Right ventricle myocardium inferior (tissue), 1 donor: ENCODE measurements around the gene ANTKMT. TPM values are rescaled to one million over a fixed set of nuclear protein-coding genes. Genes with fewer than 3 reads are reported as not detected.
"Not testable (repeated sequence)": the region's sequence is repeated elsewhere in the genome, so short reads cannot be mapped to it uniquely, and the experiment has no call there.

Experiments used
- ATAC-seq: fragments of 200-7000 bp; cut with Tn5 transposase; one replicate; pipeline ENCODE4 v1.9.1; 2020; ENCODE audit warnings: mild to moderate bottlenecking, moderate library complexity
- DNase-seq: peaks from one replicate; pipeline ENCODE4 v3.0.0; 2021; ENCODE audit errors: missing footprints
- intact Hi-C: fragments of 100-400 bp; cut with DNase I; formaldehyde crosslinking; loops from one replicate; pipeline ENCODE4 v1.11.0; 2022
- total RNA-seq: library from RNA; stranded (reverse); fragmentation: NEBNext Ultra II Directional; extraction: Animal tissue kit (Norgen Biotek cat#: 25700); gene quantifications from one replicate; pipeline ENCODE4 v1.2.1, GENCODE V29; 2021
- donor health status: DM: no; HTN: yes; CAD: no; lungs with severe emphysema.

ANTKMT gene
- total RNA-seq, 1 donor from 2014 or later = 29.1 TPM

DNA sequence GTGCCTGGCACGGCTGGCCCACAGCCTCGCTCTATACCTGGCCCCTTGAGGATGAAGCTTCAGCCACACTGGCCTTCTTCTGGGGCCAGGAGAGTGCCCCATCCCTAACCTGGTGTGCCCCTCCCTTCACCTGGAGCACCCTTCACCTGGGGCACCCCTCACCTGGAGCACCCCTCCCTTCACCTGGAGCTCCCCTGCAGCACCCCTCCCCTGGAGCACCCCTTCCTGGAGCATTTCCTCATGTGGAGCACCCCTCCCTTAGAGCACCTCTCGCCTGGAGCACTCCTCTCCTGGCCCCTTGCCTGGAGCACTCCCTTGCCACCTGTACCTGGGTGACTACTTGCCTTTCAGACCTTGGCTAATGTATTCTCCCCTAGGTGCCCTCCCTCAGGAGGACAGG is 12.9 kb upstream of the ANTKMT start:
- intact Hi-C loops = no loop called here
- DNase-seq (no peak), ATAC-seq (no peak)

DNA sequence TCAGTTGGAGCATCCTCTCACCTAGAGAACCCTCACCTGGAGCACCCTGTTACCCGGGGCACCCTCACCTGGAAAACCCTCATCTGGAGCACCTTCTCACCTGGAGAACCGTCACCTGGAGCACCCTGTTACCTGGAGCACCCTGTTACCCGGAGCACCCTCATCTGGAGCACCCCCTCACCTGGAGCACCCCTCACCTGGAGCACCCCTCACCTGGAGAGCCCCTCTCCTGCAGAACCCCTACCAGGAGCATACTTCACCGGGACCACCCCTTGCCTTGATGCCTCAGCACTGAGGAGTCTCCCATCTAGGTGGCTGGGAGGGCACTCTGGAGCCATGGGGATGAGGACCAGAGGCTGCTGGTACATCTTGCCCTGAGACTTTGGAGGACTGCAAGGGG is 12.0 kb upstream of the ANTKMT start:
- intact Hi-C loops = no loop called here
- DNase-seq (no peak), ATAC-seq (no peak)

GRCh38 chr16:709566-710499 is 11.1 kb upstream of the ANTKMT start:
- DNase-seq = no peak
- intact Hi-C loops = loop anchor here (2.0 kb wide), 1 partner anchor 75 kb away; no protein-coding TSS in a partner anchor
- no peak for ATAC-seq

DNA sequence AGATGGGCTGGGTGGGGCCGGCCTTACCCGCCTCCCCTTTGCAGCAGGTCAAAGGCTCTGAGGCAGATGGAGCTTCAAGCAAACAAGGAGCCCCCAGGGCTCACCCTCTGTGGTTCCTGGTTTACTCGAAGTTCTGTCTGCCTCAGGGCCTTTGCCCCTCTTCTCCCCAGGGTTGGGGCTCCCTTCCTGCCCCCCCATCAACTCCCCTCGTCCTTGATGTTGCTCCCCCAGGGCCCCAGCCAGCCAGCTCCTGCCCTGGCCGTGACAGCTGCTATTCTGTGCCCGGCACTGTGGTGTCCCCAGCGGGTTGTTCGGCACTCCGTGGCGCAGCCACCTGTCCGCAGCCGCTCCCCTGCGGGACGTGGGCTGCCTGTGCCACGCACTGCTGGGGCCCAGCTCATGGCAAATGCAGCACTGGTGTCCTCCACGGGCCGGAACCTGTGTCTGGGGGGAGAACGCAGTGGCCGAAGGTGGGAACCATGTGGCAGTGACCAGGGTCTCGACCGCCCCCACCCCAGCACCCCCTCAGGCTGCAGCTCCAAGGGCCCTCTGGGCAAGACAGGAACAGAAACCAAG is 10.4 kb upstream of the ANTKMT start:
- no peak for DNase-seq
- ATAC-seq = no peak
- intact Hi-C loops = loop anchor here (1.0 to 2.0 kb wide), 2 partner anchors 74 to 345 kb away; no protein-coding TSS in a partner anchor

- intact Hi-C loops = loop anchor here (1.0 to 2.0 kb wide), 2 partner anchors 74 to 344 kb away; no protein-coding TSS in a partner anchor
- DNase-seq = no peak
- ATAC-seq = no peak
Measured at GRCh38 chr16:711084-711483, 9.9 kb upstream of the ANTKMT start.

GRCh38 chr16:711548-712320 is 9.2 kb upstream of the ANTKMT start:
- intact Hi-C loops = loop anchor here (1.0 to 2.0 kb wide), 2 partner anchors 73 to 344 kb away; no protein-coding TSS in a partner anchor

GRCh38 chr16:712740-713250 is 8.2 kb upstream of the ANTKMT start:
- ATAC-seq, intact Hi-C loops, DNase-seq: not testable (repeated sequence)

More at GRCh38 chr16:711548-712320, 9.2 kb upstream of the ANTKMT start:
- DNase-seq (peak; percentile 90), ATAC-seq (peak; percentile 66)

DNA sequence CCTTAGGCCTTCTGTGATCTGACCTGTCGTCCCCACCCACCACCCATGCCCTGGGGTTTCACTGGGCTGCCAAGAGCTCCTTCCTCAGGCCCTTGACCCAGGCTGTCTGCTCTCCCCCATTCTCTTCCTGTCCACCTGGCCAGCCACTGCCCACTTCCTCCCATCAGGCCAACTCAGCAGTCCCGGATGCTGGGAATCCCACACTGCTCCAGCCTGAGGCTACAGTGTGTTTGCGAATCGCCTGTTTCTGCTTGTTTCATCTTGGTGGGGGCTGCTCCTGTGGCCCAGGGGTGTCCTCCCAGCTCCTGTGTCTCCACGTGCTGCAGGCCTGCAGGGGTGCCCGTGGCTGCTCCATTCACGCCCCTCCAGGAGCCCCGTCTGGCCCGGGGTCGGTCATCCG is 6.9 kb upstream of the ANTKMT start:
- intact Hi-C loops = loop anchor here (2.0 kb wide), 1 partner anchor 27 kb away; the partner anchor contains the start of gene CIAO3
- ATAC-seq (no peak), DNase-seq (no peak)

- ATAC-seq (peak; percentile 93), DNase-seq (peak; percentile 96)
- intact Hi-C loops = loop anchor here (2.0 kb wide), 1 partner anchor 26 kb away; the partner anchor contains the start of gene CIAO3
Measured at GRCh38 chr16:714558-715476, 6.1 kb upstream of the ANTKMT start, which contains the start of gene METRN. TSS of gene METRN (plus strand) at chr16:715118. CDS start at chr16:715290, 172 bp downstream.

DNA sequence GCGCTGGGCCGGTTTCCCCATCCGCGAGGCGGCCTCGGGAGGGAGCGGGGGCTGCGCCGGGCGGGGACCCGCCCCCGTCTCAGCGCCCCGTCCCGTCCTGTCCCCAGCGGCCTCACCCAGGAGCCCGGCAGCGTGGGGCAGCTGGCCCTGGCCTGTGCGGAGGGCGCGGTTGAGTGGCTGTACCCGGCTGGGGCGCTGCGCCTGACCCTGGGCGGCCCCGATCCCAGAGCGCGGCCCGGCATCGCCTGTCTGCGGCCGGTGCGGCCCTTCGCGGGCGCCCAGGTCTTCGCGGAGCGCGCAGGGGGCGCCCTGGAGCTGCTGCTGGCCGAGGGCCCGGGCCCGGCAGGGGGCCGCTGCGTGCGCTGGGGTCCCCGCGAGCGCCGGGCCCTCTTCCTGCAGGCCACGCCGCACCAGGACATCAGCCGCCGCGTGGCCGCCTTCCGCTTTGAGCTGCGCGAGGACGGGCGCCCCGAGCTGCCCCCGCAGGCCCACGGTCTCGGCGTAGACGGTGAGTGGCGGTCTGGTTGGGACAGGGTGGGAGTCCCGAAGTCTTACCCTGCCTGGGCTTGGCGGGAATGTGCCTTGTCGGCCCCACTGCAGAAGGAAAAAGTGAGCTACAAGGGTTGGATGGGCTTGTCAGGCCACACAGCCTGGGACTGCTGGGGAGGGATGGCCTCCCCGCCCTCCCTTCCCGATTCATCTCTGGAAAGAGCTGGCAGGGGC is 5.3 kb upstream of the ANTKMT start:
- DNase-seq (no peak), ATAC-seq (no peak)
- intact Hi-C loops = loop anchor here (2.0 kb wide), 1 partner anchor 25 kb away; the partner anchor contains the start of gene CIAO3

DNA sequence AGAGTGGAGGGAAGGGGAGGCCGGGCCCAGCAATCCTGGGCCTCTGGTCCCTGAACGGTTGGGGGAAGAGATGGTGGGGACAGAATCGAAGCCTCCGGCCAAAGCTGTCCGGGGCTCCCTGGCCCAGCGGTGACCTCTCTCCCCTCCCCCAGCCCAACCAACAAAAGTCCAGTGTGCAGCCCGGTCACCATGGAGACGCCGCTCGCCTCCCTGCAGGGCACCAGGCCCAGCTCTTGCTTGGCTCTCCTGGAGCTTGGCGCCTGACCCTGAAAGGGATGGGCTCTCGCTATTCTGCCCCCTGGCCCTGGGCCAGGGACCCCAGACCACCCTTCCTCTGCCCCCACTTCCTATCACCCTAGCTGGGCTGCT is 4.8 kb upstream of the ANTKMT start:
- no peak for ATAC-seq
- DNase-seq = no peak
- intact Hi-C loops = no loop called here

DNA sequence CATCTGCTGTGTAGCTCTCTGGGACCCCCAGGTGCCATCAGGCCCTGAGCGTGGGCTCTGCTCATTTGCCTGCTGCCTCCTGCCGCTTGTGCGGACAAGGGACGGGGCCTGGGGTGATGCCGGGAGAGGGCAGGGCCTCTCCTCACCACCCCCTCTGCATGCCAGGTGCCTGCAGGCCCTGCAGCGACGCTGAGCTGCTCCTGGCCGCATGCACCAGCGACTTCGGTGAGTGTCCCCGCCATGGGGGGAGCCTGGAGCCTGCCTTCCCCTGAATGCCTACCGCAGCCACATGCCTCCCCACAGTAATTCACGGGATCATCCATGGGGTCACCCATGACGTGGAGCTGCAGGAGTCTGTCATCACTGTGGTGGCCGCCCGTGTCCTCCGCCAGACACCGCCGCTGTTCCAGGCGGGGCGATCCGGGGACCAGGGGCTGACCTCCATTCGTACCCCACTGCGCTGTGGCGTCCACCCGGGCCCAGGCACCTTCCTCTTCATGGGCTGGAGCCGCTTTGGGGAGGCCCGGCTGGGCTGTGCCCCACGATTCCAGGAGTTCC is 4.1 kb upstream of the ANTKMT start:
- intact Hi-C loops = no loop called here
- DNase-seq (no peak), ATAC-seq (no peak)

DNA sequence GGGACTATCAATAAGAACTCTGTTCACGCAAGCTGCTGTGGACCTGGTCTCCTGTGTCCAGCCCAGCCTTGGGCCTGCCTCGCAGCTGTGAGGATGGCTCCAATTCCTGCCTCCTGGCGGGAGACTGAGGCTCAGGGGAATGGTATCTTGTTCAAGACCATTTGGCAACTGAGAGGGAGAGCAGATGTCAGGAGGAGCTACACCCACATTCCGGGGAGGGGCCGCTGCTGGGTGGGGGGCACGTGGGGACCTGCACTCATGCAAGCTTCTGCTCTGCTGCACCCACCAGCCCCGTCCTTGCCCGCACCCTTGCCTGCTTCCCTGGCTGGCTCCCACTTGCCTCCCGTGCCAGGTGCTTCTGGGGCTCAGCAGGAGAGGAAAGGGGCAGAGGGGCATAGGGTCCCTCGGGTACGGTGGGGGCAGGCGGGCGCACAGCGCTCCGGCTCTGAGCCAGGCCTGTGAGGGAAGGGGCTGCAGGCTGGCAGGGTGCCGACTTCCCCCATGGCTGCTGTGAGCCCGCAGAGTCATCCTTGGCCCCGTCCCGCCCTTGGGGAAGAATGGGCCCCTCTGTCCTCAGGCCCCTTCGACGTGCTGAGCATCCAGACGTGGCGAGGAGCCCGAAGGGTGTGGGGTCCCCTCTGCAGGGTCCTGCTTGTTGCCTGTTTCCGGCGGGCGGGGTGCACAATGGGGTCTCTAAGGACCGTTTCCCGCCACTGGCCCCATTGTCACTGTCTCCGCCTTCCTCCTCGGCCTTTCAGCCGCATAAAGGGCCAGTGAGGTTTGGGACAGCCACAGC is 3.3 kb upstream of the ANTKMT start:
- intact Hi-C loops = no loop called here
- ATAC-seq (no peak), DNase-seq (no peak)

GRCh38 chr16:718389-718788 is 2.6 kb upstream of the ANTKMT start:
- intact Hi-C loops = no loop called here
- ATAC-seq (no peak), DNase-seq (no peak)

DNA sequence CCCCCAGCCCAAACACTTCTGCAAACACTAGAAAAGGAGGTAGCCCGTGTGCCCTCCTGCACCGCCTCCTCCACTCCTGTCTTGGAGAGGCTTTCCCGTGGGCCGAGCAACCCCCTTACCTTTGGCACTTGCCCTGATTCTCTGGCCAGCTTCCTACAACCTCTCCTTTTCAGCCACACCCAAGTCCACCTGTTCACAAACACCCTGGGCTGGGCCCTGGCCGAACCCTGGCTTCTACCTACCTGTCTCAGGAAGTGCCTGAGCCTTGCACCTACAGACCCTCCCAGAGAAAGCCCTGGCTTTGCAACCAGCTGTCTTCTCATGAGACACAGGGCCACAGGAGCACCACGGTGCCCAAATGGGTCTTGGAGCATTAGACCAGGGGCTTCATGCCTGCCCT is 2.0 kb upstream of the ANTKMT start:
- intact Hi-C loops = no loop called here
- ATAC-seq = no peak
- no peak for DNase-seq
